HCT116 (cell line): ENCODE measurements around the gene ZCCHC24. TPM values are rescaled to one million over a fixed set of nuclear protein-coding genes. Genes with fewer than 3 reads are reported as not detected.

Source experiments
- ATAC-seq: fragments of 200-7000 bp; cut with Tn5 transposase; 2 replicates; pipeline ENCODE4 v1.9.1; 2020; ENCODE audit warnings: mild to moderate bottlenecking, moderate library complexity
- BruUV-seq: library from RNA; stranded (reverse); fragments of 400-500 nt; replicated peaks from 2 replicates; lab custom pipeline; 2021; lab: Mats Ljungman, UMichigan
- CTCF ChIA-PET: fragments of 300-600 bp; sonication (Branson Sonifier 250); formaldehyde crosslinking; loops from one replicate; lab custom pipeline; 2021; ENCODE audit warnings: antibody characterized with exemption; lab: Charles Lee
- POLR2A ChIA-PET: fragments of 300-600, 350-600 bp; sonication (Branson Sonifier 250); formaldehyde crosslinking; loops from one replicate; lab custom pipeline; 2021; ENCODE audit warnings: antibody characterized with exemption; lab: Charles Lee
- RAD21 ChIA-PET, 2 experiments: fragments of 300-600 bp; sonication (Branson Sonifier 250); formaldehyde crosslinking; loops; one replicate each; lab custom pipeline; 2023; ENCODE audit warnings: low total read pairs in 2 of 2; ENCODE audit not compliant: uncharacterized antibody in 2 of 2, unreplicated experiment in 2 of 2, low non-redundant PET in 1 of 2; lab: Charles Lee
- DNase-seq: peaks from one replicate; pipeline ENCODE4 v3.0.0-alpha.2; 2010; ENCODE audit warnings: low read depth, low spot score
- H2AFZ ChIP-seq: fragments of 200-600 bp; shearing (Covaris generic), sonication (generic); 2 replicates; pipeline ENCODE4 v1.6.1; 2017; ENCODE audit warnings: low read depth, mixed run types, mixed read lengths, antibody characterized with exemption, low read length; ENCODE audit not compliant: poor library complexity, severe bottlenecking
- H3K27ac ChIP-seq: 2 replicates; pipeline ENCODE4 v1.5.1; 2012; ENCODE audit warnings: low read depth, low read length
- H3K27me3 ChIP-seq: fragments of 200-600 bp; sonication (generic); 2 replicates; pipeline ENCODE4 v1.6.1; 2016; ENCODE audit warnings: mixed run types, low read length, mixed read lengths; ENCODE audit not compliant: insufficient read depth
- H3K36me3 ChIP-seq, 2 experiments: fragments of 200-500 bp in 1 of 2; fragments of 200-600 bp in 1 of 2; sonication (Bioruptor generic) in 1 of 2; sonication (generic) in 1 of 2; 2 replicates each; pipeline versions ENCODE4 v1.5.1 to v1.6.1; 2014 to 2016; ENCODE audit warnings: low read length in 2 of 2, inconsistent platforms in 1 of 2, mixed read lengths in 1 of 2, mixed run types in 1 of 2; ENCODE audit not compliant: insufficient read depth in 2 of 2, control insufficient read depth in 1 of 2
- H3K4me1 ChIP-seq, 2 experiments: fragments of 200-600 bp in 1 of 2; sonication (generic) in 1 of 2; 2 replicates each; pipeline versions ENCODE4 v1.5.1 to v1.6.1; 2012 to 2017; ENCODE audit warnings: low read length in 2 of 2, inconsistent platforms in 1 of 2, mild to moderate bottlenecking in 1 of 2, mixed read lengths in 1 of 2, mixed run types in 1 of 2, moderate library complexity in 1 of 2; ENCODE audit not compliant: insufficient read depth in 2 of 2, control insufficient read depth in 1 of 2
- H3K4me2 ChIP-seq: fragments of 200-600 bp; sonication (generic); 2 replicates; pipeline ENCODE4 v1.6.1; 2017; ENCODE audit warnings: mixed run types, low read length, mixed read lengths
- H3K4me3 ChIP-seq, 2 experiments: fragments of 200-600 bp in 1 of 2; sonication (generic) in 1 of 2; replicated peaks in 1 of 2; 2 replicates each; pipeline ENCODE4 v1.5.1; 2011 to 2016; ENCODE audit warnings: low read length in 2 of 2, control low read depth in 1 of 2, low read depth in 1 of 2, mild to moderate bottlenecking in 1 of 2, mixed read lengths in 1 of 2, mixed run types in 1 of 2
- H3K79me2 ChIP-seq: fragments of 200-600 bp; sonication (generic); 2 replicates; pipeline ENCODE4 v1.6.1; 2017; ENCODE audit warnings: mild to moderate bottlenecking, mixed run types, low read length, moderate library complexity, mixed read lengths; ENCODE audit not compliant: insufficient read depth
- H3K9ac ChIP-seq: fragments of 200-600 bp; sonication (generic); 2 replicates; pipeline ENCODE4 v1.6.1; 2016; ENCODE audit warnings: low read length, mixed read lengths
- H3K9me2 ChIP-seq: fragments of 200-600 bp; sonication (generic), shearing (Covaris generic); 2 replicates; pipeline ENCODE4 v1.6.1; 2017; ENCODE audit warnings: mixed run types, mild to moderate bottlenecking, moderate library complexity; ENCODE audit not compliant: insufficient read depth
- H3K9me3 ChIP-seq, 2 experiments: fragments of 200-500 bp in 1 of 2; fragments of 200-600 bp in 1 of 2; sonication (Bioruptor generic) in 1 of 2; sonication (generic) in 1 of 2; 2 replicates each; pipeline ENCODE4 v1.6.1; 2014 to 2017; ENCODE audit warnings: low read length in 2 of 2, mixed read lengths in 2 of 2, inconsistent platforms in 1 of 2, low read depth in 1 of 2, mild to moderate bottlenecking in 1 of 2, mixed run types in 1 of 2, moderate library complexity in 1 of 2; ENCODE audit not compliant: control insufficient read depth in 1 of 2, insufficient read depth in 1 of 2
- H4K20me1 ChIP-seq: fragments of 200-600 bp; sonication (generic), shearing (Covaris generic); 2 replicates; pipeline ENCODE4 v1.6.1; 2017; ENCODE audit warnings: mixed run types, mild to moderate bottlenecking, moderate library complexity; ENCODE audit not compliant: insufficient read depth
- CEBPB ChIP-seq: IDR thresholded peaks from 2 replicates; pipeline ENCODE4 v1.6.1; 2012; ENCODE audit warnings: low read depth
- EGR1 ChIP-seq: IDR thresholded peaks from 2 replicates; pipeline ENCODE4 v1.6.1; 2012; ENCODE audit warnings: low read depth
- EZH2 ChIP-seq: fragments of 200-600 bp; sonication (generic); IDR thresholded peaks from 2 replicates; pipeline ENCODE4 v1.6.1; 2017; ENCODE audit warnings: antibody characterized with exemption, mixed run types
- EZH2phosphoT487 ChIP-seq: fragments of 200-600 bp; IDR thresholded peaks from 2 replicates; pipeline ENCODE4 v1.6.1; 2018; ENCODE audit warnings: antibody characterized with exemption, borderline replicate concordance
- FOSL1 ChIP-seq: IDR thresholded peaks from 2 replicates; pipeline ENCODE4 v1.6.1; 2012; ENCODE audit warnings: low read depth
- POLR2AphosphoS5 ChIP-seq: IDR thresholded peaks from 2 replicates; pipeline ENCODE4 v1.6.1; 2011; ENCODE audit warnings: mild to moderate bottlenecking, low read depth, low read length, moderate library complexity
- REST ChIP-seq: IDR thresholded peaks from 2 replicates; pipeline ENCODE4 v1.6.1; 2012; ENCODE audit warnings: low read depth
- ZNF274 ChIP-seq: fragments of 200-500 bp; sonication (Bioruptor generic); IDR thresholded peaks from 2 replicates; pipeline ENCODE4 v1.6.1; 2014; ENCODE audit warnings: mild to moderate bottlenecking, low read depth, low read length, inconsistent platforms
- intact Hi-C: fragments of 100-400 bp; cut with micrococcal nuclease; formaldehyde crosslinking; loops from 2 replicates; pipeline ENCODE4 v1.10.0; 2022
- total RNA-seq: library from RNA; stranded (reverse); gene quantifications from one replicate; pipeline ENCODE4 v1.2.1, GENCODE V29; 2021; ENCODE audit not compliant: unreplicated experiment

ZCCHC24 gene
- total RNA-seq, 1 experiment from 2014 or later = 7.0 TPM

- no peak for TF ChIP-seq POLR2AphosphoS5
- ATAC-seq (no peak), DNase-seq (no peak)
- intact Hi-C loops = no loop called here
- no peaks in the 10 kb centered on the region for H4K20me1 ChIP-seq
- ChIA-PET POLR2A (no interaction called here), RAD21 (no interaction called here), CTCF (interaction anchor here (2.6 kb wide), 1 partner anchor 22 kb away, joined by 8 read pairs; no protein-coding TSS in a partner anchor)
- no peaks in the 10 kb centered on the region for H3K9me2 ChIP-seq
- H3K27me3 ChIP-seq = no peaks in the 10 kb centered on the region
- H3K27ac ChIP-seq = no peak overlapping the region
- H3K9ac ChIP-seq = no peak overlapping the region
- no peak overlapping the region for H3K4me3 ChIP-seq
- H3K79me2 ChIP-seq = no peaks in the 10 kb centered on the region
- H2AFZ ChIP-seq = no peak overlapping the region
- peaks cover 0 to 6% of the 10 kb centered on the region in 2 experiments; a peak in 1 of 4 replicates for H3K4me1 ChIP-seq
- no peaks in the 10 kb centered on the region for H3K36me3 ChIP-seq
- no peak overlapping the region for H3K4me2 ChIP-seq
- H3K9me3 ChIP-seq = no peaks in the 10 kb centered on the region
- BruUV-seq = no TSS peak
Measured at GRCh38 chr10:79397051-79397450, 48.4 kb downstream of the ZCCHC24 start.

DNA sequence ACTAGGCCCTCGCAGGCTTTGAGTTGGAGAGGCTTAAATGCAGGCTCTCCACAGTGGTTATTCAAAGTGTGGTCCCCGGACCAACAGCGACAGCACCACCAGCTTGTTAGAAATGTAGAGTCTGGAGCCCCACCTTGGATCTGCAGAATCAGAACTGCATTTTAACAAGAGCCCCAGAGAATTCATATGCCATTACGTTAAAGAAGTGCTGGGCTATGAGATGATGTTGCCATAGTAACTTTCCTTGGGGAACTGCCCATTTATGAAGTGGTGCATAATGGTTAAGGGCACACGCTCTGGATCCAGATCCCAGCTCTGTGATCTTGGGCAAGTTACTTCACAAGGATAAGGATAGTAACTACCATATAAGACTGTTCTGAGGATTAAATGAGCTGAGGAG lies 48.9 kb downstream of the ZCCHC24 start:
- CTCF ChIA-PET = interaction anchor here (2.6 kb wide), 1 partner anchor 22 kb away, joined by 8 read pairs; no protein-coding TSS in a partner anchor
- H3K4me3 ChIP-seq = no peak overlapping the region
- H3K27ac ChIP-seq = no peak overlapping the region
- H3K9me2 ChIP-seq = no peaks in the 10 kb centered on the region
- H3K36me3 ChIP-seq = no peaks in the 10 kb centered on the region
- no TSS peak for BruUV-seq
- peaks cover 0 to 6% of the 10 kb centered on the region in 2 experiments; a peak in 1 of 4 replicates for H3K4me1 ChIP-seq
- no peaks in the 10 kb centered on the region for H3K79me2 ChIP-seq
- TF ChIP-seq CEBPB (no peak), FOSL1 (no peak), REST (no peak), EGR1 (no peak), ZNF274 (no peak), EZH2 (no peak), EZH2phosphoT487 (no peak)
- TF ChIP-seq, all 23 proteins: peak for 0
- DNase-seq (no peak), ATAC-seq (no peak)
- Histone ChIP-seq H3K27me3 (no peaks in the 10 kb centered on the region), H2AFZ (no peak overlapping the region), H3K9me3 (no peaks in the 10 kb centered on the region), H4K20me1 (no peaks in the 10 kb centered on the region), H3K4me2 (no peak overlapping the region), H3K9ac (no peak overlapping the region)
- intact Hi-C loops = no loop called here
- ChIA-PET POLR2A (no interaction called here), RAD21 (no interaction called here)
